Fibroblast of skin of scalp (primary cell): ENCODE data around the gene COPRS.
"Not testable (repeated sequence)": the region's sequence is repeated elsewhere in the genome, so short reads cannot be mapped to it uniquely, and the experiment has no call there.

Experiments used
- DNase-seq: peaks from one replicate; pipeline ENCODE4 v3.0.0-alpha.2; 2013

COPRS gene

GRCh38 chr17:31843070-31843745, 15.8 kb downstream of the COPRS start:
- peak; percentile 63 for DNase-seq

DNA sequence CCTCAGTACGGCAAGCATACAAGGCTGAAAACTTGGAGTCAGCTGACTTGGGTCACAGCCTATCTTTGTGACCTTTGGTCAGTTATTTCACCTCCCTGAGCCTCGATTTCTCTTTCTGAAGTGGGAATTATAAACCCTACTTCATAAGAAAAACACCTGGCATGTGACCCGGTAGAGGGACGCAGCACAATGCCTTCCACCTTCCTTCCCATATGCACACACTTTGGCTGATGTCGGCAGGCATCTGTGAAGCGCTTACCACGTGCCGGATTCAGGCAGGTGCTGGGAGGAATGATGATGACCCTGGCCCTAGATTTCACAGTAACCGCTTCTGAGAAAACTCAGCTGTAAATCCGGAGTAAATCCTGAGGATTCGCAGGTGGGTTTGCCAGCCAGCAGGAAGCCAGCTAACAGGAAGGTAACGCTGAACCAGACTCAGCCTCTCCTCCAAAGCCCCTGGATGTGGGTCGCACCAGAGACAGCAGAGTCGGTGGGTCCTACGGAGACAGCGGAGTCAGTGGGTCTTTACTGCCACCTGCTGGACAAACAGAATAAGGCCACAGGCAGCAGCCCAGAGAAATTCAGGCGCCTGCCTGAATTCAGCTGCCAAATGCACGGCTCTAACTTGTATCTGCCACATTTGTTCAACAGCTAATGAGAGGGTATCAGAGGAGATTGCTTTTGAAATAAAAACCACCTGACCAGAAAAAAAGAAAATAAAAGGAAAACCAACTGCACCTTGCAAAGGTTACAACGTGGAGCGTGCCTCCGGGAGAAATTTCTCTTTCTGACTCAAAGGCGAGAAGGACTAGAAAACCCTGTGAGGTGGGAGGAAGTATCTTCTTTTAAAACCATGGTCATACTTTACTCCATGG, 16.6 kb downstream of the COPRS start:
- DNase-seq = peak; percentile 77

DNA sequence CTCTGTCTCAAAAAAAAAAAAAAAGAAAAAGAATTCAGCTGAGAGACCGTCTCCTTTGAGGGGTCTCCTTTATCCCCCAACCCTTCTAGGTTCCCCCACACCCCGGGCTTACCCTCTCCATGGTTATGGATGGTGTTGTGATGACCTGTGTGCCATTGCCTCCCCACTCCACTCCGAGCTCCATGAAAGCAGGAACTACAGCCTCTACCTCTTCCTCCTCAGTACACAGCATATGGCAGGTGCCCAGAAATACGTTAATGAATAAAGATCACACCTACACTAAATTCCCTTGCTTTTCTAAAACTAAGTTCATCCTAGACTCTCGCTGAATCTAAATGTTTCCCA, 17.2 kb downstream of the COPRS start:
- no peak for DNase-seq

DNA sequence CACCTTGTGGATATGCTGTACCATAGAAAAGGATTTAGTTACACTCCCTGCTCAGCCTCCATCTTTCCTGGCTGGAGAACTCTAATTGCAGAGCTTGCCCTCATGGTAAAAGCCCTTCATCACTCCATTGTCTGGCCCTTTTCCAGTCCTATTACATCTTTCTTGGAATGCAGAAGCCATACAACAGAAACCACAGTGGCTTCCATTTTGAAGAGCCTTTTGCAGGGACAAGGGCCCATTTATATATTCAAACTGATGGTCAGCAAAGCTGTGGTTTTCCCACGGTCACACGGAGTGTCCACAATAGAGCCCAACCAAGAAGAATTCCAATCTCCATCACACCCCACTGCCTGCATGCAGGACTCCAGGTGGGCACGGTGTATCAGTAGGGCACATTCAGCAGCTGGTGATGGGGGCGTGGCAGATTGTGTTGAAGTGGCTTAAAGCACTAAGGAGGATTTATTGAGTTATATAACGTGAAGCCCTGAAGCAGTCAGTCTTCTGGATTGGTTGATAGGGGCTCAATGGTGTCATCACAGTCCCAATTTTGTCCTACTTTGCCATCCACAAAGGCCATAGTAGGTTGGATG, 20.3 kb downstream of the COPRS start:
- DNase-seq = peak; percentile 79

DNA sequence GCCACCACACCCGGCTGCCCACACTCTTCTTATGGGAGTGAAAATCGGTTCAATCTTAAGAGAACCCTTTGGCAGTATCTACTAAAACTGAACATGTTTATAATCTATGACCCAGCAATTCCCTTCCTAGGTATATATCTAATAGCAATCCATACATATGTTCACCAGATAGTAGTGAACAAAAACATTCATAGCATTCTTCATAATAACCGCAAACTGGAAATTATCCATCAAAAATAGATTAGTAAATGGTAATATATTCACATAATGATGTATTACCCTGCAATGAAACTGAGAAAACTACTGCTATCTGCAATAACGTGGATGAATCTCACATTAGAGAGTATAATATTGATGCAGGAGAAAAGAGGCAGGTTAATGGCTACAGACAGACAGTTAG, 23.1 kb downstream of the COPRS start:
- DNase-seq = peak; percentile 86

DNA sequence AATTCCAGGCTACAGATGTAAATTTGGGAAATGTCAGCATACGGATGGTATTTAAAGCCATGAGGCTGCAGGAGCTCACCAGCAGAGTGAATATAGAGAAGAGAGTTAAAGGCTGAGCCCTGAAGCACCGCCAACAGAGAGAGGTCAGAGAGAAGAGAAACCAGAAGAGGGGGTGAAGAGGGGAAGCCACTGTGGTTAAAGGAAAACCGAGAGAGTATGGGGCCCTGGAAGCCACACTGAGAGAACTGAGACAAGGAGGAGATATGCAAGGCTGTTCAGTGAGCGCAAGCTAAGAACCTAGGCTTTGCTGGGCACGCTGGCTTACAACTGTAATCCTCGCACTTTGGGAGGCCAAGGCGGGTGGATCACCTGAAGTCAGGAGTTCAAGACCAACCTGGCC, 24.6 kb downstream of the COPRS start:
- DNase-seq = peak; percentile 35

DNA sequence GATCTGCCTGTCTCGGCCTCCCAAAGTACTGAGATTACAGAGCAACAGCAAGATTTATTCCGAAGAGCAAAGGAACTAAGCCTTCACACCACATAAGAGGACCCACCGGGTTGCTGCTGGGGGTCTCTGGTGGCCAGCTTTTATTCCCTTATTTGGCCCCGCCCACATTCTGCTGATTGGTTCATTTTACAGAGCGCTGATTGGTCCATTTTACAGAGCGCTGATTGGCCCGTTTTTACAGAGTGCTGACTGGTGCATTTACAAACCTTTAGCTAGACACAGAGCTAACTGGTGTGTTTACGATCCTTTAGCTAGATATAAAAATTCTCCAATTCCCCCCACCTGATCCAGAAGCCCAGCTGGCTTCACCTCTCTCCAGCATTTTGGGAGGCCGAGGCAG, 26.3 kb downstream of the COPRS start:
- no peak for DNase-seq

GRCh38 chr17:31830971-31831858, 27.8 kb downstream of the COPRS start:
- peak; percentile 72 for DNase-seq

DNA sequence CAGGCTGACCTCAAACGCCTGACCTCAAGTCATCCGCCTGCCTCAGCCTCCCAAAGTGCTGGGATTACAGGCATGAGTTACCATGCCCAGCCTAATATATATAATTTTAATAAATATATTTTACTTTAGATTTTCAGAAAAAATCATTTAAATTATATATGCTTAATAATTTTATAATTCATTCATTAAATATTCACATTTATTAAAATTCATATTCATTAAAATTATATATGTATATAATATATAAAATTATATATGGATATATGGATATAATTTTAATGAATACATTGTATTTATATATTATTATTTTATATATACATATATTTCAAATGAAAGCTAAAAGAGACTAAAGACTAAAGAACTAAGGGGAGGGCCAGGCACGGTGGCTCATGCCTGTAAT, 29.4 kb downstream of the COPRS start:
- no peak for DNase-seq

- not testable (repeated sequence) for DNase-seq
Measured at GRCh38 chr17:31828955-31829354, 30.1 kb downstream of the COPRS start.

DNA sequence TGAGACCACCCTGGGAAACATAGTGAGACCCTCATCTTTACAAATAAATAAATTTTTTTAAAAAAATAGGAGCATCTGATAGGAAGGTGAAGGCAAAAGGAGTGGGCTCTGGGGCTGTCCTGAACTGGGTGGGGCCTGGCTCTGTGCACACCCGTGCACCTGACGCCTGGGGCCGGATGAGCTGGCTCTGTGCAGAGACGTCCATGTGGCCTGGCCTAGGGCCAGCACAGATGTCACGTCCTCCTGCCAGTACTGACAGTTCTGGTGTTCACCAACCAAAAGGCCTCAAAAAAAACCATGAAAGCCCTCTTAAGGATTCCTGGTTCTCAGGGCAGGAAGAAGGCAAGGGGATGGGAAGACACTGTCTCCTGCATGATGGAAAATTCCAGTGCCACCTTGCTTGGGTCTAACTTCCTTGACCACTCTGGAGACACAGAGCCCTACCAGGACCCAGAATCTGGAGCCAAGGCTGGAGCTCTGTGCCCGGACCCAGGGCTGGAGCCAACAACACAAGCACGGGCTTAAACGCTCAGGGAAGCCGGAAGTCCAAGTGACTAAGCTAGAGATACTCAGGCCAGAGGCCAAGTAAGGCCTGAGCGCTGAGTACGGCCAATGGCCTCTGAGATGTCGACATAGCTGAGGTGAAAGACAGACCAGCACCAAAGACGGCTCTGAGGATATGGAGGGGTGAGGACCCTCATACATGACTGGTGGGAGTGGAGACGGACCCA, 32.9 kb downstream of the COPRS start:
- no peak for DNase-seq

- peak; percentile 48 for DNase-seq
Measured at GRCh38 chr17:31824766-31825360, 34.2 kb downstream of the COPRS start.

GRCh38 chr17:31823014-31823413, 36.0 kb downstream of the COPRS start:
- no peak for DNase-seq

GRCh38 chr17:31820691-31821435, 38.2 kb downstream of the COPRS start:
- DNase-seq = no peak

GRCh38 chr17:31819578-31819977, 39.5 kb downstream of the COPRS start:
- DNase-seq = no peak

- DNase-seq = not testable (repeated sequence)
Measured at GRCh38 chr17:31818863-31819262, 40.2 kb downstream of the COPRS start.

GRCh38 chr17:31815212-31815730, 43.8 kb downstream of the COPRS start:
- peak; percentile 12 for DNase-seq

DNA sequence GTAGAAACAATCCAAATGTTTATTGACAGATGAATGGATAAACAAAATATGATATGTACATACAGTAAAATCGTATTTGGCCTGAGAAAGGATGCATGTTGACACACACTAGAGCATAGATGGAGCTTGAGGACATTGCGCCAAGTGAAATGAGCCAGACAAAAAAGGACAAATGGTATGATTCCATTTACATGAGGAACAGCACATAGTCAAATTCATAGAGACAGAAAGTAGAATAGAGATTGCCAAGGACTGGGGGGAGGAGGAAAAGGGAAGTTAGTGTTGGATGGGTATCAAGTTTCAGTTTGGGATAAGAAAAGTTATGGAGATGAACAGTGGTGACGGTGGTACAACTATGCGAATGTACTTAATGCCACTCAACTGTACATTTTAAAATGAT, 47.9 kb downstream of the COPRS start:
- peak; percentile 47 for DNase-seq

DNA sequence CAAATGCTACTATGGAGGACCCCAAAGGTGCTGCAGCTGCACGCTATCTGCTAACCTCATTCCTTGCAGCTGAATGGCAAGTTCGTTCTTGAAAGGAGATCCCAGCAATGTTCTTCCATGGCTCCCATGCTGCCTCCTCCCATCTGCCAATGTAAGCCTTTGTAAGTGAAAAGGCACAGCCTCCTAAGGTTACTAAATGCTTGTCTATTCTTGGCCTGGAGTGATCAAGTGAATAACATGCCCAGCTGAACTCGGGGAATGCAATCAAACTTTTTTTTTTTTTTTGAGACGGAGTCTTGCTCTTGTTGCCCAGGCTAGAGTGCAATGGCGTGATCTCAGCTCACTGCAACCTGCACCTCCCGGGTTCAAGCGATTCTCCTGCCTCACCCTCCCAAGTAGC, 49.2 kb downstream of the COPRS start:
- not testable (repeated sequence) for DNase-seq

DNA sequence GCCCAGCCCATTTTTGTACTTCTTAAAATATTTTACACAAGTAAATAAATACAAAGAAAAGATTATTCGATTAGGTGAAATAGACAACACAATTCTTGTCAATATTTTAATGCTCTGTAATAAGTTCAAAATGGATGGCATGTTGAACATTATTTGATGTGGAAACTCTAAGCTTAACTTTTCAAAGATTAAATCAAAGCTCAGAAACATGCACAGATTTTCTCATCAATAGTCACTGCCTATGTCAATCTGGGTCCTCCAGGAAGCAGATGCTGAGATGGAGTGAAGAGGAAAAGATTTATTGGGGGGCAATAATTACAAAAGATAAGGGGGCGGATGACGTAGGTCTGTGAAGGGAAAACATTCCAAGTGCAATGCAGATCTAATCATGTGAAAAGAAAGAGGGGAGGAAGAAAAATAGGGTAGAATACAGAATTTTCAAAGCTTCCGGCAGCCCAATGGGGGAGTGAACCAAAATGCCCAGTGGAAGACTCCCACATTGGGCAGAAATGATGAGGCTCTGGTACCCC, 50.5 kb downstream of the COPRS start:
- DNase-seq = no peak
